Loucy (cell line): ENCODE measurements around the gene MEMO1.

Experiments used
- EZH2phosphoT487 ChIP-seq: fragments of 200-600 bp; IDR thresholded peaks from 2 replicates; pipeline ENCODE4 v1.6.1; 2018; ENCODE audit warnings: antibody characterized with exemption, mild to moderate bottlenecking, moderate library complexity, borderline replicate concordance
- TF ChIP-seq, protein P1 (sequence below): fragments of 200-600 bp; sonication (generic); conservative IDR thresholded peaks from 2 replicates; pipeline ENCODE4 v1.5.1; 2014; ENCODE audit warnings: mild to moderate bottlenecking, antibody characterized with exemption, low read length

- TF ChIP-seq, protein P1, sequence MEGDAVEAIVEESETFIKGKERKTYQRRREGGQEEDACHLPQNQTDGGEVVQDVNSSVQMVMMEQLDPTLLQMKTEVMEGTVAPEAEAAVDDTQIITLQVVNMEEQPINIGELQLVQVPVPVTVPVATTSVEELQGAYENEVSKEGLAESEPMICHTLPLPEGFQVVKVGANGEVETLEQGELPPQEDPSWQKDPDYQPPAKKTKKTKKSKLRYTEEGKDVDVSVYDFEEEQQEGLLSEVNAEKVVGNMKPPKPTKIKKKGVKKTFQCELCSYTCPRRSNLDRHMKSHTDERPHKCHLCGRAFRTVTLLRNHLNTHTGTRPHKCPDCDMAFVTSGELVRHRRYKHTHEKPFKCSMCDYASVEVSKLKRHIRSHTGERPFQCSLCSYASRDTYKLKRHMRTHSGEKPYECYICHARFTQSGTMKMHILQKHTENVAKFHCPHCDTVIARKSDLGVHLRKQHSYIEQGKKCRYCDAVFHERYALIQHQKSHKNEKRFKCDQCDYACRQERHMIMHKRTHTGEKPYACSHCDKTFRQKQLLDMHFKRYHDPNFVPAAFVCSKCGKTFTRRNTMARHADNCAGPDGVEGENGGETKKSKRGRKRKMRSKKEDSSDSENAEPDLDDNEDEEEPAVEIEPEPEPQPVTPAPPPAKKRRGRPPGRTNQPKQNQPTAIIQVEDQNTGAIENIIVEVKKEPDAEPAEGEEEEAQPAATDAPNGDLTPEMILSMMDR = no peak
- TF ChIP-seq EZH2phosphoT487 = no peak
Observed at GRCh38 chr2:32002406-32002805, 8.4 kb downstream of the MEMO1 start.
